K562 (cell line): ENCODE measurements around the gene THAP6.

ENCODE experiments used
- PHF8 ChIP-seq: fragments of 200-600 bp; sonication (generic); IDR thresholded peaks from 2 replicates; pipeline ENCODE4 v1.6.1; 2012; ENCODE audit warnings: mixed run types, mild to moderate bottlenecking, inconsistent platforms, low read length, moderate library complexity, borderline replicate concordance
- POLR2A ChIP-seq: fragments of 450-650 bp; conservative IDR thresholded peaks from 2 replicates; pipeline ENCODE4 v1.6.1; 2016
- POLR2AphosphoS5 ChIP-seq: IDR thresholded peaks from 2 replicates; pipeline ENCODE4 v1.6.1; 2011; ENCODE audit warnings: mild to moderate bottlenecking, low read depth, low read length, moderate library complexity; ENCODE audit not compliant: control insufficient read depth, insufficient read depth
- SUPT5H ChIP-seq: fragments of 450-650 bp; IDR thresholded peaks from 2 replicates; pipeline ENCODE4 v1.6.1; 2016
- ZFP36 ChIP-seq: fragments of 150-350 bp; IDR thresholded peaks from 2 replicates; pipeline ENCODE4 v1.6.1; 2018; ENCODE audit warnings: low read length, low read depth; ENCODE audit not compliant: partially characterized antibody
- ZNF274 ChIP-seq: IDR thresholded peaks from 2 replicates; pipeline ENCODE4 v1.6.1; 2011; ENCODE audit warnings: low read depth, mild to moderate bottlenecking, low read length, moderate library complexity, borderline replicate concordance
- ZNF696 ChIP-seq: fragments of 250-450 bp; sonication (Bioruptor Pico); conservative IDR thresholded peaks from 2 replicates; pipeline ENCODE4 v1.4.0; 2020; ENCODE audit warnings: mild to moderate bottlenecking, moderate library complexity
- TF ChIP-seq, protein P1 (sequence below), 3 experiments: IDR thresholded peaks in 2 of 3; conservative IDR thresholded peaks in 1 of 3; 2 replicates each; pipeline ENCODE4 v1.5.1; 2011 to 2012; ENCODE audit warnings: low read length in 3 of 3, mild to moderate bottlenecking in 3 of 3, control low read depth in 2 of 3, improper control_type of control experiment in 1 of 3, inconsistent platforms in 1 of 3, low read depth in 1 of 3, mixed read lengths in 1 of 3, moderate library complexity in 1 of 3; ENCODE audit not compliant: insufficient read depth in 2 of 3

GRCh38 chr4:75502671-75503070 is 11.6 kb upstream of the THAP6 start:
- TF ChIP-seq, protein P1, sequence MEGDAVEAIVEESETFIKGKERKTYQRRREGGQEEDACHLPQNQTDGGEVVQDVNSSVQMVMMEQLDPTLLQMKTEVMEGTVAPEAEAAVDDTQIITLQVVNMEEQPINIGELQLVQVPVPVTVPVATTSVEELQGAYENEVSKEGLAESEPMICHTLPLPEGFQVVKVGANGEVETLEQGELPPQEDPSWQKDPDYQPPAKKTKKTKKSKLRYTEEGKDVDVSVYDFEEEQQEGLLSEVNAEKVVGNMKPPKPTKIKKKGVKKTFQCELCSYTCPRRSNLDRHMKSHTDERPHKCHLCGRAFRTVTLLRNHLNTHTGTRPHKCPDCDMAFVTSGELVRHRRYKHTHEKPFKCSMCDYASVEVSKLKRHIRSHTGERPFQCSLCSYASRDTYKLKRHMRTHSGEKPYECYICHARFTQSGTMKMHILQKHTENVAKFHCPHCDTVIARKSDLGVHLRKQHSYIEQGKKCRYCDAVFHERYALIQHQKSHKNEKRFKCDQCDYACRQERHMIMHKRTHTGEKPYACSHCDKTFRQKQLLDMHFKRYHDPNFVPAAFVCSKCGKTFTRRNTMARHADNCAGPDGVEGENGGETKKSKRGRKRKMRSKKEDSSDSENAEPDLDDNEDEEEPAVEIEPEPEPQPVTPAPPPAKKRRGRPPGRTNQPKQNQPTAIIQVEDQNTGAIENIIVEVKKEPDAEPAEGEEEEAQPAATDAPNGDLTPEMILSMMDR (IDR thresholded peaks at IDR 0.05 in 2 of 3, conservative IDR thresholded peaks at IDR 0.05 in 1 of 3; ENCODE audit: insufficient read depth in 2 of 3, low read depth in 1 of 3, low read length in 3 of 3) = no peak
- TF ChIP-seq ZNF274 (no peak), POLR2A (no peak), ZFP36 (no peak), SUPT5H (no peak), ZNF696 (no peak), POLR2AphosphoS5 (no peak), PHF8 (no peak)
